Suprapubic skin (tissue), 3 donors: ENCODE results near the gene ARID1B.

Experiments used
- EP300 ChIP-seq: sonication (generic); formaldehyde crosslinking; IDR thresholded peaks from one replicate; pipeline ENCODE4 v1.6.1; 2017; ENCODE audit warnings: antibody characterized with exemption
- TF ChIP-seq, protein P1 (sequence below), 2 donors: fragments of 200-600 bp in 1 of 2; fragments of 450-650 bp in 1 of 2; sonication (generic) in 1 of 2; IDR thresholded peaks; one replicate each; pipeline ENCODE4 v1.5.1; 2016 to 2019; ENCODE audit warnings: antibody characterized with exemption in 2 of 2, mild to moderate bottlenecking in 1 of 2, moderate library complexity in 1 of 2

DNA sequence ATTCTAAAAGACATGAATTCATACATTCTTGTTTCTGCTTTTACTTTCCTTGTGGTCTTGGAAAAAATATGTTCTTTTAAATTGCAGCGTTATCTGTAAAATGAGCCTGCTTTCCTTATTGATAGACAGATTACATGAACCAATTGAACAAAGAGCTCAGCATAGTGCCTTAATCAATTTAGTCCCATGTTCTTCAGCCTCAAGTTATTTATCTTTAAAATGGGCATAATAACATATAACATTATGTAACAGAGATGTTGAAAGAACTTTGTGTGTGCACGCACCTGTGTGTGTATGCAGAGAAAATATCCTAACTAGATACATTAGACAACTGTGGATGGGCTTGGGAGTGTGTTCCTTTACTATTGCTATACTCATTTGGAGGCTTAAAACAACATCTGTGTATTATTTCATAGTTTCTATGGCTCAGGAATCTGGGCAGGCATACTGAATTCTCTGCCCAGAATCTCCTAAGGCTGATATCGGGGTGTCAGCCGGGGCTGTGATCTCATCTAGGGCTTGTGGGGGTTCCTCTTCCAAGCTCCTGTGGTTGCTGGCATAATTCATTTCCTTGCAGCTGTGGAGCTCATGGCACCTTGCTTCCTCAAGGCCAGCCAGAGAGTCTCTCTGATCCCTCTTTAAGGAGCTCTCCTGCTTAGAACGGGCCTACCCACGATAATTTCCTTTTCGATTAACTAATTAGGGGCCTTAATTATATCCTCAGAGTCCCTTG, 194.1 kb downstream of the ARID1B start:
- TF ChIP-seq, protein P1, sequence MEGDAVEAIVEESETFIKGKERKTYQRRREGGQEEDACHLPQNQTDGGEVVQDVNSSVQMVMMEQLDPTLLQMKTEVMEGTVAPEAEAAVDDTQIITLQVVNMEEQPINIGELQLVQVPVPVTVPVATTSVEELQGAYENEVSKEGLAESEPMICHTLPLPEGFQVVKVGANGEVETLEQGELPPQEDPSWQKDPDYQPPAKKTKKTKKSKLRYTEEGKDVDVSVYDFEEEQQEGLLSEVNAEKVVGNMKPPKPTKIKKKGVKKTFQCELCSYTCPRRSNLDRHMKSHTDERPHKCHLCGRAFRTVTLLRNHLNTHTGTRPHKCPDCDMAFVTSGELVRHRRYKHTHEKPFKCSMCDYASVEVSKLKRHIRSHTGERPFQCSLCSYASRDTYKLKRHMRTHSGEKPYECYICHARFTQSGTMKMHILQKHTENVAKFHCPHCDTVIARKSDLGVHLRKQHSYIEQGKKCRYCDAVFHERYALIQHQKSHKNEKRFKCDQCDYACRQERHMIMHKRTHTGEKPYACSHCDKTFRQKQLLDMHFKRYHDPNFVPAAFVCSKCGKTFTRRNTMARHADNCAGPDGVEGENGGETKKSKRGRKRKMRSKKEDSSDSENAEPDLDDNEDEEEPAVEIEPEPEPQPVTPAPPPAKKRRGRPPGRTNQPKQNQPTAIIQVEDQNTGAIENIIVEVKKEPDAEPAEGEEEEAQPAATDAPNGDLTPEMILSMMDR (IDR thresholded peaks at IDR 0.05): no peak
- TF ChIP-seq EP300: no peak
